Left ventricle myocardium inferior (tissue), 1 donor: ENCODE results near the gene HACD1. TPM values are rescaled to one million over a fixed set of nuclear protein-coding genes. Genes with fewer than 3 reads are reported as not detected.

Experiments
- DNase-seq: peaks from one replicate; pipeline ENCODE4 v3.0.0-alpha.2; 2020
- H3K27ac ChIP-seq: fragments of 200-600 bp; replicated peaks from 2 replicates; pipeline ENCODE4 v1.8.0; 2021
- H3K27me3 ChIP-seq: fragments of 200-600 bp; 2 replicates; pipeline ENCODE4 v1.8.0; 2021; ENCODE audit warnings: low read depth
- H3K36me3 ChIP-seq: fragments of 200-600 bp; 2 replicates; pipeline ENCODE4 v1.8.0; 2021
- H3K4me1 ChIP-seq: fragments of 200-600 bp; 2 replicates; pipeline ENCODE4 v1.8.0; 2021
- H3K4me3 ChIP-seq: fragments of 200-600 bp; 2 replicates; pipeline ENCODE4 v1.8.0; 2021; ENCODE audit warnings: mild to moderate bottlenecking, moderate library complexity
- H3K9me3 ChIP-seq: fragments of 200-600 bp; replicated peaks from 2 replicates; pipeline ENCODE4 v1.8.0; 2021
- CTCF ChIP-seq: fragments of 200-600 bp; IDR thresholded peaks from 2 replicates; pipeline ENCODE4 v1.8.0; 2021; ENCODE audit warnings: antibody characterized with exemption, mild to moderate bottlenecking, borderline replicate concordance
- intact Hi-C: fragments of 100-400 bp; cut with micrococcal nuclease; formaldehyde crosslinking; loops from one replicate; pipeline ENCODE4 v1.11.0; 2022
- total RNA-seq: library from RNA; stranded (reverse); fragmentation: NEBNext Ultra II Directional; extraction: Animal tissue kit (Norgen Biotek cat#: 25700); gene quantifications from one replicate; pipeline ENCODE4 v1.2.1, GENCODE V29; 2021
- donor health status: DM: no; HTN: yes; CAD: no; lungs with severe emphysema.

Gene HACD1
- total RNA-seq, 1 donor from 2014 or later: 173 TPM

GRCh38 chr10:17561111-17561510, 56.1 kb downstream of the HACD1 start:
- H3K27me3 ChIP-seq: no peaks in the 10 kb centered on the region
- no peaks in the 10 kb centered on the region for H3K4me1 ChIP-seq
- H3K36me3 ChIP-seq: no peaks in the 10 kb centered on the region
- TF ChIP-seq CTCF: no peak
- H3K9me3 ChIP-seq: no peaks in the 10 kb centered on the region
- no peak overlapping the region for H3K4me3 ChIP-seq
- intact Hi-C loops: no loop called here
- no peak overlapping the region for H3K27ac ChIP-seq
- DNase-seq: no peak

DNA sequence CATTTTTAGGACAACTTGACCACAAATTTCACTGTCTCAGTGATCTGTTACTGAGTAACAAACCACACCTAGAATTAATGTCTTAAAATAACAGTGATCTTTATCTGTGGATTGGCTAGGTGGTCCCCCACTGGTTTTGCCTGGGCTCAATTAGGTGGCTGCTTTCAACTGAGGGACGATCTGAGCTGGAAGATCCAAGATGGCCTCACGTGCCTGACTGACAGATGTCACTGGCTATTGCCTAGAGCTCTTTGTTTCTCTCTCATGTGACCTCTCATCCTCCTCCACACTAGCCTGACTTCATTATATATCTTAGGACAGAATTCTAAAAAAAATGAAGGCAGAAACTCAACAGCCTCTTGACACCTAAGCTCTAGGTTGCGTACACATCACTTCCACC, 59.7 kb downstream of the HACD1 start:
- Histone ChIP-seq H3K36me3 (no peaks in the 10 kb centered on the region), H3K9me3 (no peaks in the 10 kb centered on the region), H3K4me1 (no peaks in the 10 kb centered on the region), H3K4me3 (no peak overlapping the region), H3K27me3 (no peaks in the 10 kb centered on the region), H3K27ac (no peak overlapping the region)
- TF ChIP-seq CTCF: no peak
- intact Hi-C loops: no loop called here
- no peak for DNase-seq

- Histone ChIP-seq H3K27ac (no peak overlapping the region), H3K4me1 (no peaks in the 10 kb centered on the region), H3K9me3 (no peaks in the 10 kb centered on the region), H3K4me3 (no peak overlapping the region), H3K36me3 (no peaks in the 10 kb centered on the region), H3K27me3 (no peaks in the 10 kb centered on the region)
- intact Hi-C loops: no loop called here
- no peak for DNase-seq
- no peak for TF ChIP-seq CTCF
These were observed 68.4 kb downstream of the HACD1 start for GRCh38 chr10:17548770-17549169.

DNA sequence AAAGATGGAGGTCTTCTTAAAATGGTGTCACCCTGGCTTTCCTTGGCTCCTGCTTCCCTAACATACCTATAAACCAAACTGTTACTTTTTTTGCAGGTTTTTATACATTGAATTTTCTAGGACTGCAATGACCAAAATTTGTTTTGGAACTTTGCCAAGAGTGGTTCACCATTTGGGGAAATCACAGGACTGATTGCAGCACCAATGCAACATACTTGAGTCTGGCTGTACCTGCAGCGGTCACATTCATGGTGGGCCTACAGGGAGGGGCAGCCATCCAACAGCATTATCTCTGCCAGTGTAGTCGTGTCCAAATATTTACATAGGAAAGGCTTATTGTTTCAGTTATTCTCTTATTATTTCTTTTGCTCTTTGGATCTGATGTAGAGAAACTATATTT, 69.0 kb downstream of the HACD1 start:
- DNase-seq: no peak
- intact Hi-C loops: no loop called here
- Histone ChIP-seq H3K27ac (no peak overlapping the region), H3K36me3 (no peaks in the 10 kb centered on the region), H3K4me3 (no peak overlapping the region), H3K27me3 (no peaks in the 10 kb centered on the region), H3K4me1 (no peaks in the 10 kb centered on the region), H3K9me3 (no peaks in the 10 kb centered on the region)
- TF ChIP-seq CTCF: no peak

- TF ChIP-seq CTCF: no peak
- Histone ChIP-seq H3K4me3 (no peak overlapping the region), H3K4me1 (no peaks in the 10 kb centered on the region), H3K9me3 (no peaks in the 10 kb centered on the region), H3K27ac (no peak overlapping the region), H3K36me3 (no peaks in the 10 kb centered on the region), H3K27me3 (no peaks in the 10 kb centered on the region)
- no peak for DNase-seq
- intact Hi-C loops: no loop called here
These were observed 70.1 kb downstream of the HACD1 start for GRCh38 chr10:17547060-17547459.

DNA sequence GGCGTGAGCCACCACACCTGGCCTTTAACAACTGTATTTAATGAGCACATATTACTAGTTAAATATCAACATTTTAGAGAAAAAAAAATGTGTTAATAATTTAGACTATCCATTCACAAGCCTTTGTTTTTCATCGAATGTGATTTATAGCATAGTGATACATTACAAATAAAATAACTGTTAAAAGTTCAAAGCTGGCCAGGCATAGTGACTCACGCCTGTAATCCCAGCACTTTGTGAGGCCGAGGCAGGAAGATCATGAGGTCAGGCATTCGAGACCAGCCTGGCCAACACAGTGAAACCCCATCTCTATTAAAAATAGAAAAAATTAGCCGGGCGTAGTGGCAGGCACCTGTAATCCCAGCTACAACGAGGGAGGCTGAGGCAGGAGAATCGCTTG, 72.7 kb downstream of the HACD1 start:
- no peak overlapping the region for H3K27ac ChIP-seq
- no peaks in the 10 kb centered on the region for H3K4me1 ChIP-seq
- DNase-seq: no peak
- intact Hi-C loops: no loop called here
- no peaks in the 10 kb centered on the region for H3K36me3 ChIP-seq
- no peaks in the 10 kb centered on the region for H3K27me3 ChIP-seq
- H3K9me3 ChIP-seq: peaks cover 3% of the 10 kb centered on the region
- H3K4me3 ChIP-seq: no peak overlapping the region
- no peak for TF ChIP-seq CTCF
